KMS-11 (cell line): ENCODE measurements around the gene THAP7.

Source experiments
- H2AFZ ChIP-seq: fragments of 200-600 bp; sonication (generic); 2 replicates; pipeline ENCODE4 v1.6.1; 2016; ENCODE audit warnings: antibody characterized with exemption, mixed run types, low read depth
- H3K27ac ChIP-seq: fragments of 200-600 bp; sonication (generic); 2 replicates; pipeline ENCODE4 v1.6.1; 2016; ENCODE audit warnings: mild to moderate bottlenecking, mixed run types
- H3K27me3 ChIP-seq: fragments of 200-600 bp; sonication (generic); 2 replicates; pipeline ENCODE4 v1.6.1; 2017; ENCODE audit warnings: mild to moderate bottlenecking, low read depth, mixed run types, moderate library complexity; ENCODE audit not compliant: insufficient read depth
- H3K36me3 ChIP-seq: fragments of 200-600 bp; sonication (generic); 2 replicates; pipeline ENCODE4 v1.6.1; 2017; ENCODE audit warnings: mild to moderate bottlenecking, mixed run types; ENCODE audit not compliant: insufficient read depth
- H3K4me1 ChIP-seq: fragments of 200-600 bp; sonication (generic); 2 replicates; pipeline ENCODE4 v1.6.1; 2016; ENCODE audit warnings: mild to moderate bottlenecking, low read depth, mixed run types; ENCODE audit not compliant: poor library complexity, severe bottlenecking
- H3K4me2 ChIP-seq: fragments of 200-600 bp; sonication (generic); 2 replicates; pipeline ENCODE4 v1.7.0; 2016; ENCODE audit warnings: mild to moderate bottlenecking, mixed run types
- H3K4me3 ChIP-seq: fragments of 200-600 bp; sonication (generic); IDR thresholded peaks from 2 replicates; pipeline ENCODE4 v1.6.1; 2017; ENCODE audit warnings: low read depth, low read length, mixed read lengths; ENCODE audit not compliant: insufficient read depth
- H3K79me2 ChIP-seq: fragments of 200-600 bp; sonication (generic); 2 replicates; pipeline ENCODE4 v1.6.1; 2016; ENCODE audit warnings: low read depth, mixed run types; ENCODE audit not compliant: insufficient read depth
- H3K9ac ChIP-seq: fragments of 200-600 bp; sonication (generic); 2 replicates; pipeline ENCODE4 v1.6.1; 2016; ENCODE audit warnings: mild to moderate bottlenecking, mixed run types
- H4K20me1 ChIP-seq: fragments of 200-600 bp; sonication (generic); 2 replicates; pipeline ENCODE4 v1.6.1; 2016; ENCODE audit warnings: mild to moderate bottlenecking, mixed run types; ENCODE audit not compliant: insufficient read depth
- TF ChIP-seq, protein P1 (sequence below): fragments of 200-600 bp; sonication (generic); conservative IDR thresholded peaks from 2 replicates; pipeline ENCODE4 v1.6.1; 2017; ENCODE audit warnings: low read depth, mild to moderate bottlenecking, antibody characterized with exemption, low read length, moderate library complexity, mixed read lengths

Gene THAP7

DNA sequence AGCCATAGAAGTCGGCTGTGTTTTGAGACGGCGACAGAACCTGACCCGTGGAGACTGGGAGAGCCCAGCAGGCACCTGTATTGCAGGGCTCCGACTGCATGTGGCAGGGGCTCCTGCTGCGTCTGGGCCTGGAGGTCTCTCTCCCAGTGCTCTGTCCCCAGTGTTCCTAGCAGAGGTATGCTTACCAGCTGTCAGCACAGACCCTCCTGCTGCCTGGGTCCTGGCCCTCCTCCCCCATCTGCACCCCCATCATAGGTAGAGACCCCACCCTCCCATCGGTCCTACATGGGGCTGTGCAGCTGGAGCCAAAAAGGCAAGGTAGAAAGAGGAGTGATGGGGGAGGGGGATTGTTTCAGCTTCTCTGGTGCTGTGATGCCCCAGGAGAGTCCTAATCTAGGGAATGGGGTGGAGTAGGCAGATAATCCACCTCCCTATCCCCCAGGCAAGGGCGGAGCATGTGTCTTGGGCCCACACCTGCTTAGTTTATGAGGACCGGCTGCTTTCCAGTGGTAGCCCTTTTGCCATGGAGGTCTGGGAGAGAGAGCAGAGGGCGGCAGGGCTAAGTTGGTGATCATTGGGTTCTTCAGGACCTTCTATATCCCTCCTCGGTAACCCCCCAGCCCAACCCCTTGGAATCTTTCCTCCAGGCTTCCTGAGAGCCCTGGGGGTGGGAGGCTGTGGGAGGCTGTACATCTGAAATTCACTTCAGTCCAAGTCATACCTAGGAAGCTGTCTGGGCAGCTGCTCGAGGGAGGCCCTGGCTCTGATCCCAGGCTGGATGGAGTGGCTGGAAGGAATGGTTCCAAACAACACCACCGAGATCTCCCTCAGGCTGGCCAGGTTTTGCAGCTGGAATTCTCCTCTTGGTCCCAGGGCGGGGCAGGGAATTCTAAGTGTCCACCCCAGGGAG lies 25.1 kb upstream of the THAP7 start:
- no peak overlapping the region for H3K9ac ChIP-seq
- no peak overlapping the region for H3K4me3 ChIP-seq
- H2AFZ ChIP-seq: no peak overlapping the region
- TF ChIP-seq, protein P1, sequence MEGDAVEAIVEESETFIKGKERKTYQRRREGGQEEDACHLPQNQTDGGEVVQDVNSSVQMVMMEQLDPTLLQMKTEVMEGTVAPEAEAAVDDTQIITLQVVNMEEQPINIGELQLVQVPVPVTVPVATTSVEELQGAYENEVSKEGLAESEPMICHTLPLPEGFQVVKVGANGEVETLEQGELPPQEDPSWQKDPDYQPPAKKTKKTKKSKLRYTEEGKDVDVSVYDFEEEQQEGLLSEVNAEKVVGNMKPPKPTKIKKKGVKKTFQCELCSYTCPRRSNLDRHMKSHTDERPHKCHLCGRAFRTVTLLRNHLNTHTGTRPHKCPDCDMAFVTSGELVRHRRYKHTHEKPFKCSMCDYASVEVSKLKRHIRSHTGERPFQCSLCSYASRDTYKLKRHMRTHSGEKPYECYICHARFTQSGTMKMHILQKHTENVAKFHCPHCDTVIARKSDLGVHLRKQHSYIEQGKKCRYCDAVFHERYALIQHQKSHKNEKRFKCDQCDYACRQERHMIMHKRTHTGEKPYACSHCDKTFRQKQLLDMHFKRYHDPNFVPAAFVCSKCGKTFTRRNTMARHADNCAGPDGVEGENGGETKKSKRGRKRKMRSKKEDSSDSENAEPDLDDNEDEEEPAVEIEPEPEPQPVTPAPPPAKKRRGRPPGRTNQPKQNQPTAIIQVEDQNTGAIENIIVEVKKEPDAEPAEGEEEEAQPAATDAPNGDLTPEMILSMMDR: no peak
- H3K79me2 ChIP-seq: no peaks in the 10 kb centered on the region
- H4K20me1 ChIP-seq: no peaks in the 10 kb centered on the region
- no peak overlapping the region for H3K4me2 ChIP-seq
- no peak overlapping the region for H3K27ac ChIP-seq
- no peaks in the 10 kb centered on the region for H3K36me3 ChIP-seq
- peaks cover 3% of the 10 kb centered on the region; the same call in 1 of the 2 replicates for H3K27me3 ChIP-seq
- no peaks in the 10 kb centered on the region for H3K4me1 ChIP-seq

DNA sequence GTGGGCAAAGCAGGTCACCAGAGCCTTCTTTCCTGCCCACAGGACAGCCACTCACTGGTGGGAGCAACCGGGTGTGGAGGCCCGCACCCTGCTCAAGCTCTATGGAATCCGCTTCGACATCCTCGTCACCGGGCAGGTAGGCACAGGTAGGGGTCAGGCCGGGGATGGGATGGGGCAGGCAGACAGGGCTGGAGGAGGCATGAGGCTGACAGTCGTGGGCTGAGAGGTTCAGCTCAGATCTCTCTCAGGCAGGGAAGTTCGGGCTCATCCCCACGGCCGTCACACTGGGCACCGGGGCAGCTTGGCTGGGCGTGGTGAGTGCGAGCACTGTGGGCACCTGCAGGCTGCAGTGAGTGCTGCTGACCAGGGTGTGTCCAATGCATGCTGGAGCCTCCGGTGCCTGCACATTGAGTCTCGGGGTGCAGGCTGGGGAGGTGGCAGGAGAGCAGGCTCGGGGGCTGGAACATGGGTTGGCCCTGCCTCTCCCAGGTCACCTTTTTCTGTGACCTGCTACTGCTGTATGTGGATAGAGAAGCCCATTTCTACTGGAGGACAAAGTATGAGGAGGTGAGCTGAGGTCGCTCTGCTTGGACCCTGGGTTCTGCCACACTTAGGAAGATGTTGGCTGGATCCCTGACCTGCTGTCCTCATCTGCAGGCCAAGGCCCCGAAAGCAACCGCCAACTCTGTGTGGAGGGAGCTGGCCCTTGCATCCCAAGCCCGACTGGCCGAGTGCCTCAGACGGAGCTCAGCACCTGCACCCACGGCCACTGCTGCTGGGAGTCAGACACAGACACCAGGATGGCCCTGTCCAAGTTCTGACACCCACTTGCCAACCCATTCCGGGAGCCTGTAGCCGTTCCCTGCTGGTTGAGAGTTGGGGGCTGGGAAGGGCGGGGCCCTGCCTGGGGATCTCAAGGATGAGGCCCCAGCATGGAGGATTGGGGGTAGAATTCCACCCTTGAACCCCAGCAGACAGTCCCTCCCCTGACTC lies 24.1 kb upstream of the THAP7 start:
- Histone ChIP-seq H3K27me3 (peaks cover 3% of the 10 kb centered on the region; the same call in 1 of the 2 replicates), H4K20me1 (no peaks in the 10 kb centered on the region), H3K4me1 (no peaks in the 10 kb centered on the region), H3K9ac (no peak overlapping the region), H3K27ac (no peak overlapping the region), H2AFZ (no peak overlapping the region), H3K36me3 (no peaks in the 10 kb centered on the region), H3K4me2 (no peak overlapping the region), H3K4me3 (no peak overlapping the region), H3K79me2 (no peaks in the 10 kb centered on the region)
- TF ChIP-seq, protein P1: no peak

DNA sequence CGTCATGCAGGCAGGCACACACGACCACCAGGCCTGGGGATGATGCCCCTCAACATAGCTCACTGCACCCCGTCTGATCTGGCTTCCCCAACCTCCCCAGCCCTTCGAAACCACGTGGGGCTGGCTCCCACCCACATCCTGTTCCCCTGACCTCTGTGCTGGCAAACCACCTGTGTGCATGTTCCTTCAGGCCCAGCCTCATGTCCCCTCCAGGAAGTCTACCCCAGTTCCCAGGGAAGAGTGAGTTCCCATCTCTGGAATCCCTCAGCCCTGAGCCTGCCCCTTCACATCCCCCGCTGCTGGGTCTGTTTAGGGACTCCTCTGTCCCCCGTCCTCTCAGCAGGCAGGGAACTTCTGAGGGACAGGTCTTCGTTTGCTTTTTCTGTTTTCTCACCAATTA lies 23.3 kb upstream of the THAP7 start:
- no peak overlapping the region for H2AFZ ChIP-seq
- H3K9ac ChIP-seq: no peak overlapping the region
- no peaks in the 10 kb centered on the region for H3K4me1 ChIP-seq
- no peak overlapping the region for H3K4me2 ChIP-seq
- no peaks in the 10 kb centered on the region for H3K79me2 ChIP-seq
- H3K27ac ChIP-seq: no peak overlapping the region
- H3K4me3 ChIP-seq: no peak overlapping the region
- H3K27me3 ChIP-seq: peaks cover 3% of the 10 kb centered on the region; the same call in 1 of the 2 replicates
- H3K36me3 ChIP-seq: no peaks in the 10 kb centered on the region
- TF ChIP-seq, protein P1: no peak
- no peaks in the 10 kb centered on the region for H4K20me1 ChIP-seq

DNA sequence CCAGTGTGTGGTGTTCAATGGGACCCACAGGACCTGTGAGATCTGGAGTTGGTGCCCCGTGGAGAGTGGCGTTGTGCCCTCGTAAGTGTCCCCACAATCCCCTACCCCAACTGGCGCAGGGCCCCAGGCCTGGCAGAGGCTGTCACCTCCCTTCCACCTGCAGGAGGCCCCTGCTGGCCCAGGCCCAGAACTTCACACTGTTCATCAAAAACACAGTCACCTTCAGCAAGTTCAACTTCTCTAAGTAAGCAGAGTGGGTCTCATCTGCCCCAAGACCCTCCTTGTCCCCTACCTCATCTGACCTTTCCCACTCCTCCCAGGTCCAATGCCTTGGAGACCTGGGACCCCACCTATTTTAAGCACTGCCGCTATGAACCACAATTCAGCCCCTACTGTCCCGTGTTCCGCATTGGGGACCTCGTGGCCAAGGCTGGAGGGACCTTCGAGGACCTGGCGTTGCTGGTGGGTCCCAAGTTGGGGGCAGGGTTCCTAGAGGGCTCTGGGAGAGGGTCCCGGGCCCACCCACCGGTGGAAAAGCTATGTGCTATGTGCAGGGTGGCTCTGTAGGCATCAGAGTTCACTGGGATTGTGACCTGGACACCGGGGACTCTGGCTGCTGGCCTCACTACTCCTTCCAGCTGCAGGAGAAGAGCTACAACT lies 21.2 kb upstream of the THAP7 start:
- TF ChIP-seq, protein P1: no peak; the same call in 1 of the 2 replicates
- Histone ChIP-seq H2AFZ (no peak overlapping the region; the same call in 1 of the 2 replicates), H3K9ac (no peak overlapping the region), H3K4me3 (no peak overlapping the region), H3K4me2 (no peak overlapping the region), H3K4me1 (no peaks in the 10 kb centered on the region), H3K79me2 (no peaks in the 10 kb centered on the region), H3K36me3 (no peaks in the 10 kb centered on the region), H4K20me1 (no peaks in the 10 kb centered on the region), H3K27ac (no peak overlapping the region), H3K27me3 (peaks cover 13% of the 10 kb centered on the region; the same call in 1 of the 2 replicates)
